SK-N-MC (cell line): ENCODE measurements around the gene KRTAP5-10.

Experiments
- EZH2 ChIP-seq: fragments of 200-600 bp; sonication (generic); IDR thresholded peaks from one replicate; pipeline ENCODE4 v1.6.1; 2017; ENCODE audit warnings: antibody characterized with exemption
- FOXP2 ChIP-seq: optimal IDR thresholded peaks from 2 replicates; pipeline ENCODE3; 2011; ENCODE audit warnings: mild to moderate bottlenecking, moderate library complexity; ENCODE audit not compliant: insufficient read depth; ENCODE audit errors: extremely low read length, control extremely low read depth
- POLR2AphosphoS5 ChIP-seq: IDR thresholded peaks from 2 replicates; pipeline ENCODE4 v1.6.1; 2012; ENCODE audit warnings: mild to moderate bottlenecking, low read depth, low read length, borderline replicate concordance

GRCh38 chr11:71574418-71574817, 9.1 kb downstream of the KRTAP5-10 start:
- TF ChIP-seq EZH2 (no peak), POLR2AphosphoS5 (no peak), FOXP2 (no peak)
